Right lobe of liver (tissue), 6 donors: ENCODE data around the gene KLC1. TPM values are rescaled to one million over a fixed set of nuclear protein-coding genes. Genes with fewer than 3 reads are reported as not detected.

ENCODE experiments used
- ATAC-seq, 4 donors: fragments of 200-7000 bp; cut with Tn5 transposase; one replicate each; pipeline ENCODE4 v1.9.1; 2020; ENCODE audit warnings: mild to moderate bottlenecking in 4 of 4, moderate library complexity in 4 of 4
- DNase-seq, 3 donors: peaks; one replicate each; pipeline ENCODE4 v3.0.0-alpha.2; 2020
- H3K27ac ChIP-seq, 3 donors: fragments of 200-600 bp; one replicate each; pipeline ENCODE4 v1.8.0; 2022
- H3K27me3 ChIP-seq, 2 donors: fragments of 200-600 bp; one replicate each; pipeline ENCODE4 v1.8.0; 2022
- H3K36me3 ChIP-seq, 4 donors: fragments of 200-600 bp; sonication (generic) in 1 of 4; one replicate each; pipeline versions ENCODE4 v1.5.1 to v1.8.0; 2017 to 2022; ENCODE audit warnings: control low read depth in 1 of 4
- H3K4me1 ChIP-seq, 4 donors: fragments of 200-600 bp; sonication (generic) in 1 of 4; one replicate each; pipeline versions ENCODE4 v1.5.1 to v1.8.0; 2017 to 2022; ENCODE audit warnings: control low read depth in 1 of 4
- H3K4me3 ChIP-seq, 3 donors: fragments of 200-600 bp; one replicate each; pipeline ENCODE4 v1.8.0; 2022
- H3K9me3 ChIP-seq, 4 donors: fragments of 200-600 bp; sonication (generic) in 1 of 4; one replicate each; pipeline versions ENCODE4 v1.5.1 to v1.8.0; 2017 to 2022; ENCODE audit warnings: control low read depth in 1 of 4
- POLR2A ChIP-seq: fragments of 450-650 bp; IDR thresholded peaks from one replicate; pipeline ENCODE4 v1.6.1; 2017; ENCODE audit warnings: antibody characterized with exemption, mild to moderate bottlenecking
- WGBS: methylation state at CpG from one replicate; pipeline ENCODE4 v1.1.6; 2018; ENCODE audit warnings: low coverage, low lambda C conversion rate; ENCODE audit not compliant: insufficient coverage; ENCODE audit errors: missing lambda C conversion rate; 5-methylcytosine and 5-hydroxymethylcytosine counted together
- intact Hi-C, 2 donors: fragments of 100-400 bp; cut with DNase I; formaldehyde crosslinking; loops; one replicate each; pipeline versions ENCODE4 v1.11.2 to v1.14.1; 2022
- total RNA-seq, 6 experiments: library from RNA; depleted of rRNA in 2 of 6; stranded (reverse); fragments of >200 nt in 2 of 6; fragmentation: NEBNext Ultra II Directional in 3 of 6; extraction: Animal tissue kit (Norgen Biotek cat#: 25700) in 3 of 6; gene quantifications; one replicate each; pipeline versions ENCODE4 v1.1.0 to v1.2.4, GENCODE V29; 2016 to 2023
- TF ChIP-seq, protein P1 (sequence below), 4 donors: fragments of 200-600 bp in 3 of 4; fragments of 450-650 bp in 1 of 4; IDR thresholded peaks; one replicate each; pipeline versions ENCODE4 v1.5.1 to v1.8.0; 2016 to 2022; ENCODE audit warnings: antibody characterized with exemption in 4 of 4, mild to moderate bottlenecking in 2 of 4
- donor health status: DM: no; HTN: yes; CAD: no.
- donor health status: DM: no; HTN: no; CAD: no.
- donor health status: DM: no; HTN: no; CAD: no.
- donor health status: DM: no; HTN: yes; CAD: no.
- donor health status: DM: no; HTN: yes; CAD: no.

The KLC1 gene
- total RNA-seq, 6 experiments from 2014 or later: 45.8 to 78.9 (median 58.0) TPM

DNA sequence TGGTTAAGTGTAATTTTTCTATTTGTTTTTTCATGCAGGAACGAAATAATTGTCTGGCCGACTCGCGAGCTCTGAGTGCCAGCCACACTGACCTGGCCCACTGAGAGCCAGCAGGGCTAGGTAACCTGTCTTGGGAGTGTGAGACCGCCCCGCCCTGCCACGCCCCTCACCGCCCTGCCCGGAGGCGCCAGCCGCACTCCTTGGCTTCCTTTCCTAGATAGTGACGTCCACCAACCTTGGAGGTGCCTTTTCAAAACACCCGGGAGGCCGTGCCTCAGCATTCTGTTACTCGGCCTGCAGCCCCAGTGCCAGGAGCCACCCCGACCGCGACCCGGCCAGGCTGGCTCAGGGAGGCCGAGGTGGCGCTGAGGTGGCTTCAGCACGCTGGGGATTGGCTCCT, 64.5 kb downstream of the KLC1 start:
- TF ChIP-seq, protein P1, sequence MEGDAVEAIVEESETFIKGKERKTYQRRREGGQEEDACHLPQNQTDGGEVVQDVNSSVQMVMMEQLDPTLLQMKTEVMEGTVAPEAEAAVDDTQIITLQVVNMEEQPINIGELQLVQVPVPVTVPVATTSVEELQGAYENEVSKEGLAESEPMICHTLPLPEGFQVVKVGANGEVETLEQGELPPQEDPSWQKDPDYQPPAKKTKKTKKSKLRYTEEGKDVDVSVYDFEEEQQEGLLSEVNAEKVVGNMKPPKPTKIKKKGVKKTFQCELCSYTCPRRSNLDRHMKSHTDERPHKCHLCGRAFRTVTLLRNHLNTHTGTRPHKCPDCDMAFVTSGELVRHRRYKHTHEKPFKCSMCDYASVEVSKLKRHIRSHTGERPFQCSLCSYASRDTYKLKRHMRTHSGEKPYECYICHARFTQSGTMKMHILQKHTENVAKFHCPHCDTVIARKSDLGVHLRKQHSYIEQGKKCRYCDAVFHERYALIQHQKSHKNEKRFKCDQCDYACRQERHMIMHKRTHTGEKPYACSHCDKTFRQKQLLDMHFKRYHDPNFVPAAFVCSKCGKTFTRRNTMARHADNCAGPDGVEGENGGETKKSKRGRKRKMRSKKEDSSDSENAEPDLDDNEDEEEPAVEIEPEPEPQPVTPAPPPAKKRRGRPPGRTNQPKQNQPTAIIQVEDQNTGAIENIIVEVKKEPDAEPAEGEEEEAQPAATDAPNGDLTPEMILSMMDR (IDR thresholded peaks at IDR 0.05): no peak
- TF ChIP-seq POLR2A: no peak
- no peaks in the 10 kb centered on the region for H3K9me3 ChIP-seq
- H3K4me3 ChIP-seq: no peak overlapping the region
- H3K36me3 ChIP-seq: peaks cover 0 to 38% (median 13%) of the 10 kb centered on the region in 4 donors
- intact Hi-C loops: no loop called here
- no peak overlapping the region for H3K27ac ChIP-seq
- no peak for DNase-seq
- no peaks in the 10 kb centered on the region for H3K27me3 ChIP-seq
- no peaks in the 10 kb centered on the region for H3K4me1 ChIP-seq
- ATAC-seq: no peak
- 100% methylated on average over 6 of the region's 22 CpGs for WGBS

DNA sequence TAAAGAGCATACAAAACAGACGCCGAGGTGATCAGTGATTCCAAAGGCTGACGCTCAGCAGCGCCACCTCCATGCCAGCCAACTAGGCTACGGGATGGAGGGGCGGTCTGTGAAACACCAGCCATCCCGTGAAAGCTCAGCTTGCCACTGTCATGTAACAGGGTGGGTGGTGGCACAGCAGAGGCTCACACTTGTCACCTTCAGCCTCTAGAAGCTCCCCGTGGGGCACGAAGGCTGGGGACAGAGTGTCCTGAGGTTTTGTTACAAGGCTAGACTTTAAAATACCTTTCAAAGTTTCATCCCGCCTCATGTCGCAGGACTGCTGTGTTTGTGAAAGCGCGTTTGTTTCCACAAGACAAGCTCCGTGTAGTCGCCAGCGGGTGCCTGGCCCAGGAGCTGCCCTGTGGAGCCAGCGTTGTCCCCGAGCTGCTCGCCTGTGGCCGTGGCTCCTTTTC, 65.6 kb downstream of the KLC1 start:
- no peak for ATAC-seq
- Histone ChIP-seq H3K27ac (no peak overlapping the region), H3K4me1 (peaks cover 0 to 9% (median under 1%) of the 10 kb centered on the region in 4 donors), H3K4me3 (no peak overlapping the region), H3K36me3 (peaks cover 0 to 30% (median 13%) of the 10 kb centered on the region in 4 donors), H3K9me3 (no peaks in the 10 kb centered on the region), H3K27me3 (no peaks in the 10 kb centered on the region)
- no peak for DNase-seq
- 96% methylated on average over 9 of the region's 20 CpGs for WGBS
- intact Hi-C loops: no loop called here
- TF ChIP-seq POLR2A: no peak
- TF ChIP-seq, protein P1 (IDR thresholded peaks at IDR 0.05): no peak

DNA sequence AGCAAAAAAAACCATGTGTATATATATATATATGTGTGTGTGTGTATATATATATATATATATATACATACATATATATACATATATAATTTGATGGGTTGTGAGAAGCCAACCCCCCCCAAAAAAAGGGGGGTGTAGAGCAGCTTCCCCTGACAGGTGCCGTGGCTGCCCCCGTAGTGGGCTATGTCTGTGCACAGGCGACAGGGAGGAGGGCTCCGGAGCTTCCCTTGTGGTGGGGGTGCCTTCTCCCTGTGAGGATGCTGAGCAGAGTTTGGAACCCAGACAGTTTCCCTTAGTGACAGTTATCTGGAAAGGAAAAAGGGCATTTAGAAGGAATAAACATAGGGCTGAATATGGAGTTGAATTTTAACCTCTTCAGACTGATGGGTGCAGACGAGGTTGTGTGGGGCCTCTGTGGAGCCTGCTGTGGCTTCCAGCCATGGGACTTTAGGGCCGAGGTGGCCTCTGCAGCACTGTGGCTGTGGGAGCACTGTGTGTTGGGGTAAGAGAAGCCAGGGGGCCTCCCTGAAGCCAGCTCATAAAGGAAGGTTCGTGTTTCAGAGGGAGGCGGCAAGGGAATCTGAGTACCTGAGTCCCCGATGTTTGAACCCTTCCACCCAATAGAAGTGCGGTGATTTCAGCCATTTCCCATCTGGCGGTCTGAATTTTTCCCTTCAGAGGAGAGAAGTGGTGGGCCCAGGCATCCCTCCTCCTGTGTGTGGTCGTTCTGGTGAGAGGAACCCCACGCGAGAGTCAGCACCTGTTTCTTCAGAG, 66.5 kb downstream of the KLC1 start:
- peaks cover 0 to 30% (median 13%) of the 10 kb centered on the region in 4 donors for H3K36me3 ChIP-seq
- no peak overlapping the region for H3K4me3 ChIP-seq
- ATAC-seq (no peak), DNase-seq (no peak)
- no peak for TF ChIP-seq POLR2A
- TF ChIP-seq, protein P1 (IDR thresholded peaks at IDR 0.05): no peak
- intact Hi-C loops: no loop called here
- H3K27me3 ChIP-seq: no peaks in the 10 kb centered on the region
- H3K27ac ChIP-seq: no peak overlapping the region
- no peaks in the 10 kb centered on the region for H3K9me3 ChIP-seq
- 58% methylated on average over 4 of the region's 14 CpGs for WGBS
- H3K4me1 ChIP-seq: peaks cover 0 to 18% (median 4%) of the 10 kb centered on the region in 4 donors

DNA sequence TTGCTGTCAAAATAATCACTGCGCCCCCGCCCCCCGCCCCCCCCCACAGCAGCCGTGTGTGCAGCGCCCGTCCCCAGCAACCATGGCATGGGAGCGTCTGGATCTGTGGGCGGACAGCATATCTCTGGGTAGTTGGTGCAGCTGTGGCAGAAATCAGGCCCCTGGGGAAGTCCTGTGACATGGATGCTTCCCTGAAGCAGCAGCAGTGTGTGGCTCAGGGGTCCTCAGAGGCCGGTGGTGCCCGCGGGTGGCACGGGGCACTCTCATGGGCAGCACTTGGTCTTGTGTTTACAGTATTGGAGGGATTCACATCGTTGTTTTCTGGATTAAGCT, 67.0 kb downstream of the KLC1 start:
- intact Hi-C loops: no loop called here
- peaks cover 0 to 30% (median 13%) of the 10 kb centered on the region in 4 donors for H3K36me3 ChIP-seq
- ATAC-seq: no peak
- no peaks in the 10 kb centered on the region for H3K27me3 ChIP-seq
- peaks cover 0 to 23% (median 7%) of the 10 kb centered on the region in 4 donors for H3K4me1 ChIP-seq
- 46% methylated on average over 5 of the region's 13 CpGs for WGBS
- no peak overlapping the region for H3K27ac ChIP-seq
- no peak overlapping the region for H3K4me3 ChIP-seq
- TF ChIP-seq, protein P1 (IDR thresholded peaks at IDR 0.05): no peak
- TF ChIP-seq POLR2A: no peak
- no peaks in the 10 kb centered on the region for H3K9me3 ChIP-seq
- no peak for DNase-seq
